Measurements from ENCODE around the gene STOML2.

The STOML2 gene

DNA sequence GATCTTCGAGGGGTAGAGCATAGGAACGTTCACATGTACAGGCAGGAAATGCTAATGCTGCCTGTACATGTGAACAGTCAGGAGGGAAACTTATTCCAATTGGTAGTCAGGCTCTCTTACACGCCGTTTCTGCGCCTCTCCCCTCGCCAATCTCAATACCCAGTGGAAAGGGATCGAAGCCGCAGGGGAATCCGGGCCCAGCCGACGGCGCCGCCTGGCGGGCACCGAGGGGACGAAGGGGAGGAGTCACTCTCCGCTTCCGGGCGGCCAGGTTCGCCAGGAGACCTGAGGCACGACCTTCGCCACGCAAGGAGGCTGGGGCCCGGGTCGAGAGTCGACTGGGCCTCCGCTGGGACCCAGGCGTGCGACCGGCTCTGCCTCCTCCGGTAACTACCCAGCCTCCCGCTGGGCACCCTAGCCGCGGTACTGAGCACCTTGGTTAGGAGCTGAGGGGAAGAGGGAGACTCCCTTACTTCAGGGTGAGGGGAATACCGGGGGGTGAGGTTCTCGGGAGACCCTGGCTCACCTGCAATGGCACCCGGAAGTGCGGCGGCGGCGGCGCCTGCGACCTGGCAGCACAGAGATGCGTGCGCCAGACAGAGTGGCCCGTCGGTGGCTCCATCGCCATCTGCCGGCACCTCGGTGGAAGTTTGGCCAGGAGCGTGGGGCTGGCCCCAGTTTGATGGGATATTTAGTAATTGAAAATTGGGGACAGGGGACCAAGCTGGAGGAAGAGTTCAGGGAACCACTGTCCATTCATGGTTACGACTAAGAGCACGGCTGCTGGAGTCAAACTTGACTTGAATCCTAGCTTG is 6.7 kb downstream of the STOML2 start, which contains the start of gene PIGO:
Gene PIGO (minus strand): TSS at position 557 of the 815 bp plus-strand sequence. CDS start 1,026 bp downstream, outside the sequence.
- Histone ChIP-seq H3K18ac (ENCODE audit: low read length) (peak within 1 kb of the TSS; percentile 51), H3K4me2 (ENCODE audit: low read length) (peak within 1 kb of the TSS; percentile 51), H3K9ac (ENCODE audit: low read length) (peak within 1 kb of the TSS; percentile 94), H2BK15ac (replicated peaks; ENCODE audit: low read depth) (no peak within 1 kb of the TSS), H3K4me3 (ENCODE audit: low read length) (peak within 1 kb of the TSS; percentile 83), H2BK120ac (ENCODE audit: low read depth, low read length) (no peak within 1 kb of the TSS), H3K27ac (ENCODE audit: low read depth, low read length) (peak within 1 kb of the TSS; percentile 89), H3K36me3 (ENCODE audit: control insufficient read depth, insufficient read depth, low read length) (no peaks in the 10 kb centered on the region), H3K79me1 (ENCODE audit: low read length) (peaks cover 5% of the 10 kb centered on the region), H3K23ac (ENCODE audit: low read length) (no peak within 1 kb of the TSS), H2BK5ac (ENCODE audit: low read length) (peak within 1 kb of the TSS; percentile 68), H2AK5ac (ENCODE audit: low read length) (peak within 1 kb of the TSS; percentile 58), H3K27me3 (ENCODE audit: insufficient read depth, low read length, poor library complexity) (no peaks in the 10 kb centered on the region), H3K4me1 (ENCODE audit: control insufficient read depth, low read depth, low read length) (peaks cover 2% of the 10 kb centered on the region), H4K5ac (ENCODE audit: low read length) (peak within 1 kb of the TSS; percentile 71), H4K8ac (ENCODE audit: low read depth, low read length) (no peak within 1 kb of the TSS), H3K79me2 (ENCODE audit: control insufficient read depth, insufficient read depth, low read length) (no peaks in the 10 kb centered on the region), H3K56ac (ENCODE audit: low read length) (peak within 1 kb of the TSS; percentile 97), H3K4ac (ENCODE audit: low read depth, low read length) (peak within 1 kb of the TSS; percentile 74)
- DNase-seq: peak; percentile 94
- no CpG with 5 or more reads among the region's 53 CpGs for WGBS (ENCODE audit: extremely low coverage, insufficient coverage, low lambda C conversion rate)

DNA sequence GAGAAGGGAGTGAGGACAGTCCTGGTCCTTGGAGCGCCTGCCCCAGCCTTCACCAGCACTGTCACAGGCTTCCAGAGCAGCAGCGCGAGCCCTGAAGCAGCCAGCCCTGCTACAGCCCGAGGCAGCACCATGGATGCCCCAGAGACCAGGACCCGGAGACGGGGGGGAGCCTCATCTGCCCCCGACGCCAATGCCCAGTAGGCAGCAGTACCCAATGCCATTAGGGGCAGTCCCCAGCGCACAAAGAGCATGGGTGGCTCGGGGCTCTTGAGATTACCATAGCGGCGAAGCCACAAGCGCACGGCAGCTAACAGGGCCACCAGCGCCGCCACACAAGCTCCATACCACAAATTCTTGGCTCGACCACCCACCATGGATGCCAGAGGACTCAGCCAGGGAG is 11.4 kb downstream of the STOML2 start:
- Histone ChIP-seq H3K56ac (ENCODE audit: low read length) (no peak overlapping the region), H2BK15ac (replicated peaks; ENCODE audit: low read depth) (no peak overlapping the region), H3K4ac (ENCODE audit: low read depth, low read length) (no peak overlapping the region), H3K79me1 (ENCODE audit: low read length) (peaks cover 5% of the 10 kb centered on the region), H3K27me3 (ENCODE audit: insufficient read depth, low read length, poor library complexity) (no peaks in the 10 kb centered on the region), H4K8ac (ENCODE audit: low read depth, low read length) (no peak overlapping the region), H3K79me2 (ENCODE audit: control insufficient read depth, insufficient read depth, low read length) (no peaks in the 10 kb centered on the region), H3K27ac (ENCODE audit: low read depth, low read length) (no peak overlapping the region), H2BK120ac (ENCODE audit: low read depth, low read length) (no peak overlapping the region), H3K18ac (ENCODE audit: low read length) (no peak overlapping the region), H2AK5ac (ENCODE audit: low read length) (no peak overlapping the region), H3K4me3 (ENCODE audit: low read length) (no peak overlapping the region), H3K23ac (ENCODE audit: low read length) (no peak overlapping the region), H3K4me1 (ENCODE audit: control insufficient read depth, low read depth, low read length) (peaks cover 2% of the 10 kb centered on the region), H3K4me2 (ENCODE audit: low read length) (no peak overlapping the region), H3K9ac (ENCODE audit: low read length) (no peak overlapping the region), H2BK5ac (ENCODE audit: low read length) (no peak overlapping the region), H3K36me3 (ENCODE audit: control insufficient read depth, insufficient read depth, low read length) (peaks cover 6% of the 10 kb centered on the region), H4K5ac (ENCODE audit: low read length) (no peak overlapping the region)
- no peak for DNase-seq
- no CpG with 5 or more reads among the region's 17 CpGs for WGBS (ENCODE audit: extremely low coverage, insufficient coverage, low lambda C conversion rate)

DNA sequence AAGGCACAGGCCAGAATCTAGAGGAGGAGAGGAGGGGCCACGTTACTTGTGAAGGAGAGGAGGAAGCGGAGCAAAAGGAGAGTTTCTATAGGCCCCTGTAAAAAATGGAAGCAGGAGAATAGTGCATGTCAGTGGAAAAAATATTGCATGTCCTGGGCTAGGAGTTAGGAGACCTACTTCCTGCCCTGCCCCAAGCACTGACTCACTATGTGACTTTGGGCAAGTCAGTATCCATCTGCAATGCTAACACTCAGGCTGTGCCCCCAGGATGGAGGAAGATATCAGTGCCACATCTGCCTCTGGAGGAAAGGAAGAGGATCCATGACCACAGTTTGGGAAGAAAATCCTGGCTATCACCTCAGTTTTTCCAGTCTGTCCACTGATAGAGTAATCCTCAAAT is 13.5 kb downstream of the STOML2 start:
- H2AK5ac ChIP-seq (ENCODE audit: low read length): no peak overlapping the region
- no peak overlapping the region for H2BK120ac ChIP-seq (ENCODE audit: low read depth, low read length)
- H4K8ac ChIP-seq (ENCODE audit: low read depth, low read length): no peak overlapping the region
- no peak overlapping the region for H3K4ac ChIP-seq (ENCODE audit: low read depth, low read length)
- no peaks in the 10 kb centered on the region for H3K79me2 ChIP-seq (ENCODE audit: control insufficient read depth, insufficient read depth, low read length)
- no peak overlapping the region for H3K4me2 ChIP-seq (ENCODE audit: low read length)
- H3K27me3 ChIP-seq (ENCODE audit: insufficient read depth, low read length, poor library complexity): no peaks in the 10 kb centered on the region
- H3K18ac ChIP-seq (ENCODE audit: low read length): no peak overlapping the region
- H3K56ac ChIP-seq (ENCODE audit: low read length): no peak overlapping the region
- H4K5ac ChIP-seq (ENCODE audit: low read length): no peak overlapping the region
- no peak overlapping the region for H3K4me3 ChIP-seq (ENCODE audit: low read length)
- no peaks in the 10 kb centered on the region for H3K79me1 ChIP-seq (ENCODE audit: low read length)
- no peak for DNase-seq
- no peak overlapping the region for H3K27ac ChIP-seq (ENCODE audit: low read depth, low read length)
- H2BK5ac ChIP-seq (ENCODE audit: low read length): no peak overlapping the region
- no peak overlapping the region for H3K23ac ChIP-seq (ENCODE audit: low read length)
- H2BK15ac ChIP-seq (replicated peaks; ENCODE audit: low read depth): no peak overlapping the region
- H3K36me3 ChIP-seq (ENCODE audit: control insufficient read depth, insufficient read depth, low read length): peaks cover 6% of the 10 kb centered on the region
- no peaks in the 10 kb centered on the region for H3K4me1 ChIP-seq (ENCODE audit: control insufficient read depth, low read depth, low read length)
- WGBS (ENCODE audit: extremely low coverage, insufficient coverage, low lambda C conversion rate): no CpG with 5 or more reads among the region's 2 CpGs
- no peak overlapping the region for H3K9ac ChIP-seq (ENCODE audit: low read length)

DNA sequence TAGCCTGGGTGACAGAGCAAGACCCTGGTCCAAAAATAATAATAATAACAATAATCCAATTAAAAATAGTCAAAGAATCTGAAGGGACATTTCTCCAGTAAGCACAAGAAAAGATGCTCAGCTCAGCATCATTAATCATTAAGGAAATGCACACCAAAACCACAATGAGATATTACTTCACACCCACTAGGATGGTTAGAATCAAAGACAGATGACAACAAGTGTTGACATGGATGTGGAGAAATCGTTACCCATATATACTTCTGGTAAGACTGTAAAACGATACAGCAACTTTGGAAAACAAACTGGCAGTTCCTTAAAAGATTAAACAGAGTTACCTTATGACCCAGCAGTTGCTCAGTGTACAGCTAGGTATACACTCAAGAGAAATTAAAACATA is 17.9 kb downstream of the STOML2 start:
- Histone ChIP-seq H3K79me1 (ENCODE audit: low read length) (no peaks in the 10 kb centered on the region), H2BK120ac (ENCODE audit: low read depth, low read length) (no peak overlapping the region), H3K4me3 (ENCODE audit: low read length) (no peak overlapping the region), H3K18ac (ENCODE audit: low read length) (no peak overlapping the region), H3K27ac (ENCODE audit: low read depth, low read length) (no peak overlapping the region), H3K4me1 (ENCODE audit: control insufficient read depth, low read depth, low read length) (no peaks in the 10 kb centered on the region), H2AK5ac (ENCODE audit: low read length) (no peak overlapping the region), H3K23ac (ENCODE audit: low read length) (no peak overlapping the region), H2BK5ac (ENCODE audit: low read length) (no peak overlapping the region), H4K8ac (ENCODE audit: low read depth, low read length) (no peak overlapping the region), H3K79me2 (ENCODE audit: control insufficient read depth, insufficient read depth, low read length) (no peaks in the 10 kb centered on the region), H3K36me3 (ENCODE audit: control insufficient read depth, insufficient read depth, low read length) (peaks cover 5% of the 10 kb centered on the region), H3K56ac (ENCODE audit: low read length) (no peak overlapping the region), H3K9ac (ENCODE audit: low read length) (no peak overlapping the region), H3K27me3 (ENCODE audit: insufficient read depth, low read length, poor library complexity) (no peaks in the 10 kb centered on the region), H4K5ac (ENCODE audit: low read length) (no peak overlapping the region), H3K4me2 (ENCODE audit: low read length) (no peak overlapping the region), H3K4ac (ENCODE audit: low read depth, low read length) (no peak overlapping the region), H2BK15ac (replicated peaks; ENCODE audit: low read depth) (no peak overlapping the region)
- no peak for DNase-seq
- WGBS (ENCODE audit: extremely low coverage, insufficient coverage, low lambda C conversion rate): no CpG with 5 or more reads among the region's 2 CpGs

DNA sequence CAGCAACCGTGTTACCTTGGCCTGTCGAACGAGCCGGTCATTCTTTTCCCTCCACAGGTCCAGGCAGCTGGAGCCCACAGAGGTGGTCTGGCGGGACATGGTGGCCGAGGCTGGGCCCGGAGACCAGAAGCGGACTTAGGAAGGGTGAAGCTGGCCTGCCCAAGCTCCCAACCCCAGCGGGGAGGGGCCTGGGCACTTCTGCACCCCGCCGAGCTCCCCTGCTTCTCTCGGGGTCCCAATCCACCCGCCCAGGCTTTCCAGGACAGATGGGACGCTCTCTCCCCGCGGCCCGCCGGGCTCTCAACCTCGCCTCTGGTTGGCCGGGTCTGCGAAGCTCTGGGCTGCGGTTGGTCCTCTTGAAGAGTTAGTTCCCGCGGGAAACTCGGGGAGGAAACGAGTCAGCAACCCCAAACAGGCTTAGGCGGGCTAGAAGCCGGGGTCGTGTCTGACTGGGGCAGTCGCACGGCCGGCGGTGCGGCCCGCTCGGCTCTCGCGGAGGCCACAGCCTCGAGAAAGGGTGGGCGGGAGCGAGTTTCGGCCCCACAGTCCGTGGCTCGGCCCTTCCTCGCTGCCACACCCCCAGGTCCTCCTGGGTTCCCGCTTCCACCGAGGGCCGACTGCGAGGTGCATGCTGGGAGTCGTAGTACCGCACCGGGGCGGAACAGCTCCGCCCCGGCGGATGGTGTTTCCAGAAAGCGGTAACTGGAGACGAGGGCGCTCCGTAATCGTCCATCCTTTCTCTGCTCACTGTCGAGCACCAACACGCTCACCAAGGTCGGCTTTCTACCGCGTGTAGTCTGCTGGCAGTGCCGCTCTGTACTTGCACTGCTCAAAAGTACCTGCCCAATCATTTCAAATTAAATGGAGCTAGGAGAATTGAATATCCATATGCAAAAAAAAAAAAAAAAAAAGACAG is 23.2 kb downstream of the STOML2 start, which contains the start of gene FANCG:
Gene FANCG (minus strand): TSS at position 517 of the 916 bp plus-strand sequence. CDS start 418 bp downstream, at position 99.
- H2BK5ac ChIP-seq (ENCODE audit: low read length): peak within 1 kb of the TSS; percentile 93
- peak within 1 kb of the TSS; percentile 5 for H3K4ac ChIP-seq (ENCODE audit: low read depth, low read length)
- no peak within 1 kb of the TSS for H4K5ac ChIP-seq (ENCODE audit: low read length)
- no peaks in the 10 kb centered on the region for H3K27me3 ChIP-seq (ENCODE audit: insufficient read depth, low read length, poor library complexity)
- no peak within 1 kb of the TSS for H2BK120ac ChIP-seq (ENCODE audit: low read depth, low read length)
- H3K79me1 ChIP-seq (ENCODE audit: low read length): peaks cover 17% of the 10 kb centered on the region
- peak within 1 kb of the TSS; percentile 43 for H3K18ac ChIP-seq (ENCODE audit: low read length)
- no peak within 1 kb of the TSS for H2AK5ac ChIP-seq (ENCODE audit: low read length)
- H2BK15ac ChIP-seq (replicated peaks; ENCODE audit: low read depth): no peak within 1 kb of the TSS
- WGBS (ENCODE audit: extremely low coverage, insufficient coverage, low lambda C conversion rate): no CpG with 5 or more reads among the region's 67 CpGs
- no peak within 1 kb of the TSS for H4K8ac ChIP-seq (ENCODE audit: low read depth, low read length)
- H3K56ac ChIP-seq (ENCODE audit: low read length): peak within 1 kb of the TSS; percentile 98
- peak within 1 kb of the TSS; percentile 62 for H3K4me3 ChIP-seq (ENCODE audit: low read length)
- peak within 1 kb of the TSS; percentile 89 for H3K9ac ChIP-seq (ENCODE audit: low read length)
- peak within 1 kb of the TSS; percentile 80 for H3K4me2 ChIP-seq (ENCODE audit: low read length)
- peaks cover 5% of the 10 kb centered on the region for H3K4me1 ChIP-seq (ENCODE audit: control insufficient read depth, low read depth, low read length)
- peak; percentile 97 for DNase-seq
- peak within 1 kb of the TSS; percentile 80 for H3K27ac ChIP-seq (ENCODE audit: low read depth, low read length)
- peaks cover 25% of the 10 kb centered on the region for H3K79me2 ChIP-seq (ENCODE audit: control insufficient read depth, insufficient read depth, low read length)
- peaks cover 9% of the 10 kb centered on the region for H3K36me3 ChIP-seq (ENCODE audit: control insufficient read depth, insufficient read depth, low read length)
- no peak within 1 kb of the TSS for H3K23ac ChIP-seq (ENCODE audit: low read length)
